IMR-90 (cell line): ENCODE data around the gene RPL41. TPM values are rescaled to one million over a fixed set of nuclear protein-coding genes. Genes with fewer than 3 reads are reported as not detected.

Source experiments
- ATAC-seq: fragments of 200-7000 bp; cut with Tn5 transposase; 2 replicates; pipeline ENCODE4 v1.9.1; 2020; ENCODE audit warnings: low read depth, mild to moderate bottlenecking, moderate library complexity
- BruUV-seq: library from RNA; stranded (reverse); fragments of 400-500 nt; replicated peaks from 2 replicates; lab custom pipeline; 2021; lab: Mats Ljungman, UMichigan
- CTCF ChIA-PET: fragments of 300-600 bp; formaldehyde crosslinking; extraction: SDS; loops from one replicate; lab custom pipeline; 2021; ENCODE audit warnings: antibody characterized with exemption; lab: Yijun Ruan, JAX
- POLR2A ChIA-PET: fragments of 300-600 bp; sonication (Branson Sonifier 250); formaldehyde crosslinking; loops from one replicate; lab custom pipeline; 2022; ENCODE audit warnings: antibody characterized with exemption; ENCODE audit not compliant: unreplicated experiment; lab: Charles Lee
- DNase-seq: peaks from one replicate; pipeline ENCODE4 v3.0.0; 2013
- H2AFZ ChIP-seq: replicated peaks from 2 replicates; pipeline ENCODE3; 2013; ENCODE audit warnings: low read length, mild to moderate bottlenecking; ENCODE audit not compliant: poor library complexity
- H2AK5ac ChIP-seq: 2 replicates; pipeline ENCODE4 v1.6.1; 2013; ENCODE audit warnings: low read depth, low read length, inconsistent platforms
- H2AK9ac ChIP-seq: replicated peaks from 2 replicates; pipeline ENCODE3; 2013; ENCODE audit warnings: mild to moderate bottlenecking, low read depth, low read length, moderate library complexity; ENCODE audit not compliant: poor library complexity
- H2BK120ac ChIP-seq: 2 replicates; pipeline ENCODE4 v1.6.1; 2013; ENCODE audit warnings: low read depth, low read length, inconsistent platforms
- H2BK15ac ChIP-seq: 3 replicates; pipeline ENCODE4 v1.6.1; 2013; ENCODE audit warnings: low read depth, low read length, inconsistent platforms
- H2BK20ac ChIP-seq: 2 replicates; pipeline ENCODE4 v1.6.1; 2013; ENCODE audit warnings: low read depth, mild to moderate bottlenecking, inconsistent platforms, low read length, moderate library complexity
- H2BK5ac ChIP-seq: 2 replicates; pipeline ENCODE4 v1.6.1; 2013; ENCODE audit warnings: mild to moderate bottlenecking, low read depth, low read length, inconsistent platforms; ENCODE audit not compliant: poor library complexity, severe bottlenecking
- H3K14ac ChIP-seq: replicated peaks from 2 replicates; pipeline ENCODE4 v1.6.1; 2013; ENCODE audit warnings: low read depth, low read length, inconsistent platforms
- H3K18ac ChIP-seq: 2 replicates; pipeline ENCODE4 v1.6.1; 2013; ENCODE audit warnings: low read depth, low read length, control low read depth
- H3K23ac ChIP-seq: 2 replicates; pipeline ENCODE4 v1.6.1; 2013; ENCODE audit warnings: low read depth, low read length, inconsistent platforms
- H3K27ac ChIP-seq: 2 replicates; pipeline ENCODE4 v1.5.1; 2013; ENCODE audit warnings: mild to moderate bottlenecking, control low read depth, low read length; ENCODE audit not compliant: insufficient read depth
- H3K27me3 ChIP-seq: 2 replicates; pipeline ENCODE4 v1.6.1; 2013; ENCODE audit warnings: low read length; ENCODE audit not compliant: control insufficient read depth, insufficient read depth
- H3K36me3 ChIP-seq: 2 replicates; pipeline ENCODE4 v1.6.1; 2013; ENCODE audit warnings: low read length, mixed read lengths; ENCODE audit not compliant: control insufficient read depth, insufficient read depth
- H3K4ac ChIP-seq: 2 replicates; pipeline ENCODE4 v1.6.1; 2013; ENCODE audit warnings: low read depth, low read length, inconsistent platforms
- H3K4me1 ChIP-seq: 2 replicates; pipeline ENCODE4 v1.6.1; 2013; ENCODE audit warnings: low read length, mixed read lengths; ENCODE audit not compliant: control insufficient read depth, insufficient read depth
- H3K4me2 ChIP-seq: 2 replicates; pipeline ENCODE4 v1.6.1; 2013; ENCODE audit warnings: low read depth, mild to moderate bottlenecking, control low read depth, low read length, moderate library complexity
- H3K4me3 ChIP-seq: 2 replicates; pipeline ENCODE4 v1.5.1; 2013; ENCODE audit warnings: low read depth, mild to moderate bottlenecking, control low read depth, low read length, moderate library complexity; ENCODE audit not compliant: insufficient read depth
- H3K56ac ChIP-seq: 2 replicates; pipeline ENCODE4 v1.6.1; 2013; ENCODE audit warnings: low read length, inconsistent platforms; ENCODE audit not compliant: insufficient read depth; ENCODE audit errors: extremely low read depth
- H3K79me1 ChIP-seq, 2 experiments: 2 replicates each; pipeline ENCODE4 v1.6.1; 2013; ENCODE audit warnings: low read length in 2 of 2, inconsistent platforms in 1 of 2, low read depth in 1 of 2
- H3K9ac ChIP-seq: 2 replicates; pipeline ENCODE4 v1.6.1; 2013; ENCODE audit warnings: low read depth, low read length, control low read depth
- H3K9me1 ChIP-seq: 2 replicates; pipeline ENCODE4 v1.6.1; 2013; ENCODE audit warnings: low read length, inconsistent platforms; ENCODE audit not compliant: insufficient read depth
- H3K9me3 ChIP-seq: 2 replicates; pipeline ENCODE4 v1.6.1; 2013; ENCODE audit warnings: low read length; ENCODE audit not compliant: control insufficient read depth, insufficient read depth
- H4K20me1 ChIP-seq: 2 replicates; pipeline ENCODE4 v1.6.1; 2013; ENCODE audit warnings: low read length, inconsistent platforms; ENCODE audit not compliant: insufficient read depth
- H4K5ac ChIP-seq: 2 replicates; pipeline ENCODE4 v1.6.1; 2013; ENCODE audit warnings: mild to moderate bottlenecking, low read depth, low read length, control low read depth
- H4K8ac ChIP-seq, 2 experiments: 2 replicates each; pipeline ENCODE4 v1.6.1; 2013; ENCODE audit warnings: low read depth in 2 of 2, low read length in 2 of 2, control low read depth in 1 of 2, inconsistent platforms in 1 of 2
- H4K91ac ChIP-seq: 2 replicates; pipeline ENCODE4 v1.6.1; 2013; ENCODE audit warnings: low read depth, low read length, inconsistent platforms; ENCODE audit not compliant: insufficient read depth
- CTCF ChIP-seq: conservative IDR thresholded peaks from 2 replicates; pipeline ENCODE4 v1.5.1; 2012; ENCODE audit warnings: mild to moderate bottlenecking, low read depth, low read length, improper control_type of control experiment
- ELK1 ChIP-seq: fragments of 150-350 bp; IDR thresholded peaks from 2 replicates; pipeline ENCODE4 v1.6.1; 2016; ENCODE audit warnings: low read depth, mild to moderate bottlenecking, low read length, moderate library complexity, borderline replicate concordance
- FOS ChIP-seq: fragments of 150-350 bp; IDR thresholded peaks from 2 replicates; pipeline ENCODE4 v1.6.1; 2016; ENCODE audit warnings: low read depth, low read length
- MAFK ChIP-seq: IDR thresholded peaks from 2 replicates; pipeline ENCODE4 v1.6.1; 2012; ENCODE audit warnings: low read depth, low read length, improper control_type of control experiment
- MAZ ChIP-seq: IDR thresholded peaks from 2 replicates; pipeline ENCODE4 v1.6.1; 2012; ENCODE audit warnings: low read depth, mild to moderate bottlenecking, low read length, improper control_type of control experiment, moderate library complexity, borderline replicate concordance
- MXI1 ChIP-seq: IDR thresholded peaks from 2 replicates; pipeline ENCODE4 v1.6.1; 2012; ENCODE audit warnings: low read depth, mild to moderate bottlenecking, low read length, moderate library complexity, borderline replicate concordance
- NFE2L2 ChIP-seq: fragments of 150-350 bp; IDR thresholded peaks from 2 replicates; pipeline ENCODE4 v1.6.1; 2016; ENCODE audit warnings: low read depth, mild to moderate bottlenecking, low read length
- POLR2A ChIP-seq: IDR thresholded peaks from 2 replicates; pipeline ENCODE4 v1.6.1; 2012; ENCODE audit warnings: mild to moderate bottlenecking, low read depth, low read length
- RCOR1 ChIP-seq: IDR thresholded peaks from 2 replicates; pipeline ENCODE4 v1.6.1; 2012; ENCODE audit warnings: mild to moderate bottlenecking, low read length, improper control_type of control experiment; ENCODE audit not compliant: insufficient replicate concordance
- RFX5 ChIP-seq: IDR thresholded peaks from 2 replicates; pipeline ENCODE4 v1.8.0; 2012; ENCODE audit warnings: low read depth, mild to moderate bottlenecking, low read length, moderate library complexity
- USF2 ChIP-seq: fragments of 150-350 bp; IDR thresholded peaks from 2 replicates; pipeline ENCODE4 v1.6.1; 2017; ENCODE audit warnings: mild to moderate bottlenecking, antibody characterized with exemption, low read length, low read depth
- WGBS, 2 experiments: methylation state at CpG; one replicate each; pipeline versions ENCODE4 v1.1.5 to v1.1.7; 2013; ENCODE audit warnings: missing lambda C conversion rate in 2 of 2; ENCODE audit not compliant: insufficient read length in 1 of 2; ENCODE audit errors: extremely low coverage in 2 of 2; 5-methylcytosine and 5-hydroxymethylcytosine counted together
- dilution Hi-C: fragments of 300-500 bp; cut with HindIII; formaldehyde crosslinking; loops from one replicate; pipeline ENCODE4 v1.14.3; 2018; ENCODE audit warnings: low sequenced_read_pairs; ENCODE audit not compliant: unreplicated experiment
- in situ Hi-C: fragments of 300-500 bp; cut with MboI; formaldehyde crosslinking; loops from 3 replicates; pipeline ENCODE4 v1.14.3; 2019; ENCODE audit warnings: low sequenced_read_pairs, inconsistent platforms, mixed read lengths
- intact Hi-C: fragments of 100-400 bp; cut with micrococcal nuclease; formaldehyde crosslinking; loops from 2 replicates; pipeline ENCODE4 v1.10.0; 2022
- polyA plus RNA-seq, 3 experiments: library from polyadenylated mRNA; depleted of rRNA; stranded (reverse); fragments of >200 nt; gene quantifications; 2 replicates each; pipeline ENCODE4 v1.2.3, GENCODE V29; 2012; ENCODE audit warnings: low replicate concordance in 1 of 3
- total RNA-seq: library from RNA; depleted of rRNA; stranded (reverse); fragments of >200 nt; gene quantifications from 2 replicates; pipeline ENCODE4 v1.2.3, GENCODE V29; 2012

RPL41 gene
- total and polyA plus RNA-seq, 2 of the 4 experiments (the other 2 are of a cell fraction), result 1,119 to 9,394 TPM

GRCh38 chr12:56160894-56161689 is 44.7 kb downstream of the RPL41 start:
- CTCF ChIA-PET, result interaction anchor here (0.5 to 2.0 kb wide), 2 partner anchors 28 to 480 kb away, joined by 3 to 8 read pairs; partner anchors contain the start of gene SMARCC2
- ATAC-seq (no peak), DNase-seq (no peak)
- 100% methylated on average over 4 of the region's 11 CpGs; no CpG with 5 or more reads in 1 of the 2 experiments for WGBS, 2 experiments
- Histone ChIP-seq H4K5ac (no peak overlapping the region), H2BK15ac (no peak overlapping the region), H3K56ac (no peak overlapping the region), H3K4me2 (peak overlapping the region; percentile 98), H2AK9ac (peak overlapping the region; percentile 75), H2AFZ (peak overlapping the region; percentile 8), H3K79me1 (peaks cover 14 to 50% of the 10 kb centered on the region in 2 experiments), H2BK5ac (peak overlapping the region; percentile 12), H3K23ac (peak overlapping the region; percentile 99), H3K4me1 (peaks cover 15% of the 10 kb centered on the region), H3K14ac (peak overlapping the region; percentile 98), H2BK120ac (no peak overlapping the region), H3K18ac (no peak overlapping the region), H3K27ac (peak overlapping the region; percentile 90), H3K27me3 (no peaks in the 10 kb centered on the region), H2BK20ac (no peak overlapping the region), H3K9me3 (no peaks in the 10 kb centered on the region), H3K4me3 (peak overlapping the region; percentile 73; the same call in 1 of the 2 replicates), H3K36me3 (peaks cover 63% of the 10 kb centered on the region), H3K4ac (0 out of 2 replicates have a peak overlapping the region, but pooled peaks have one; percentile 30), H4K20me1 (peaks cover 69% of the 10 kb centered on the region), H4K91ac (no peak overlapping the region), H4K8ac (peak overlapping the region in 1 of 2 experiments; percentile 2; a peak in 1 of 4 replicates), H3K9ac (peak overlapping the region; percentile 100), H3K9me1 (no peaks in the 10 kb centered on the region), H2AK5ac (no peak overlapping the region)
- BruUV-seq, result no TSS peak
- dilution Hi-C loops (no loop called here), in situ Hi-C loops (no loop called here), intact Hi-C loops (no loop called here)
- TF ChIP-seq MAZ, result no peak
- no peak for TF ChIP-seq RFX5
- TF ChIP-seq MAFK, result no peak
- TF ChIP-seq NFE2L2, result no peak
- no peak for TF ChIP-seq USF2
- no peak for TF ChIP-seq POLR2A
- no peak for TF ChIP-seq FOS
- no peak for TF ChIP-seq RCOR1
- no peak for TF ChIP-seq MXI1
- TF ChIP-seq ELK1, result no peak
- TF ChIP-seq CTCF, result no peak
- POLR2A ChIA-PET, result interaction anchor here (0.5 to 0.6 kb wide), 3 partner anchors 8 to 14 kb away, joined by 3 to 7 read pairs (median 3); no protein-coding TSS in a partner anchor
